A673 (cell line): ENCODE data around the gene RHEB.

Experiments
- CTCF ChIP-seq: fragments of 300-800, 200-600 bp; sonication (generic); conservative IDR thresholded peaks from 2 replicates; pipeline ENCODE4 v1.5.1; 2017; ENCODE audit warnings: low read depth, mild to moderate bottlenecking, antibody characterized with exemption, low read length, moderate library complexity, mixed read lengths
- EZH2 ChIP-seq: fragments of 200-600 bp; sonication (generic); IDR thresholded peaks from 2 replicates; pipeline ENCODE4 v1.6.1; 2017; ENCODE audit warnings: borderline replicate concordance, low read depth, mild to moderate bottlenecking, mixed read lengths, antibody characterized with exemption, low read length; ENCODE audit not compliant: poor library complexity, severe bottlenecking

- TF ChIP-seq CTCF (no peak), EZH2 (no peak)
Measured at GRCh38 chr7:151566897-151567320, 47.2 kb upstream of the RHEB start.
